Subcutaneous abdominal adipose tissue (tissue), 5 donors: Measurements from ENCODE around the gene COA7.
"Not testable (repeated sequence)": the region's sequence is repeated elsewhere in the genome, so short reads cannot be mapped to it uniquely, and the experiment has no call there.

Experiments
- H3K27ac ChIP-seq: one replicate; pipeline ENCODE4 v1.7.0; 2013; ENCODE audit warnings: low read depth, mild to moderate bottlenecking, inconsistent platforms, low read length, moderate library complexity
- H3K27me3 ChIP-seq, 5 donors: one replicate each; pipeline ENCODE4 v1.7.0; 2013; ENCODE audit warnings: low read length in 5 of 5, inconsistent platforms in 1 of 5; ENCODE audit not compliant: control insufficient read depth in 5 of 5, insufficient read depth in 4 of 5
- H3K36me3 ChIP-seq, 5 donors: one replicate each; pipeline ENCODE4 v1.7.0; 2013; ENCODE audit warnings: low read length in 5 of 5; ENCODE audit not compliant: control insufficient read depth in 5 of 5, insufficient read depth in 5 of 5
- H3K4me1 ChIP-seq, 5 donors: one replicate each; pipeline ENCODE4 v1.7.0; 2013; ENCODE audit warnings: low read length in 5 of 5, mild to moderate bottlenecking in 3 of 5, moderate library complexity in 1 of 5; ENCODE audit not compliant: control insufficient read depth in 5 of 5, insufficient read depth in 5 of 5
- H3K4me3 ChIP-seq, 5 donors: one replicate each; pipeline ENCODE4 v1.7.0; 2013; ENCODE audit warnings: low read length in 5 of 5, low read depth in 1 of 5
- H3K9ac ChIP-seq, 5 donors: one replicate each; pipeline ENCODE4 v1.7.0; 2013; ENCODE audit warnings: low read length in 5 of 5, mild to moderate bottlenecking in 4 of 5, moderate library complexity in 3 of 5
- H3K9me3 ChIP-seq, 5 donors: one replicate each; pipeline ENCODE4 v1.7.0; 2013; ENCODE audit warnings: low read length in 5 of 5; ENCODE audit not compliant: control insufficient read depth in 5 of 5
- donor health status: healthy.
- donor health status: healthy.
- donor health status: healthy.
- donor health status: healthy.
- donor health status: healthy.

Gene COA7

DNA sequence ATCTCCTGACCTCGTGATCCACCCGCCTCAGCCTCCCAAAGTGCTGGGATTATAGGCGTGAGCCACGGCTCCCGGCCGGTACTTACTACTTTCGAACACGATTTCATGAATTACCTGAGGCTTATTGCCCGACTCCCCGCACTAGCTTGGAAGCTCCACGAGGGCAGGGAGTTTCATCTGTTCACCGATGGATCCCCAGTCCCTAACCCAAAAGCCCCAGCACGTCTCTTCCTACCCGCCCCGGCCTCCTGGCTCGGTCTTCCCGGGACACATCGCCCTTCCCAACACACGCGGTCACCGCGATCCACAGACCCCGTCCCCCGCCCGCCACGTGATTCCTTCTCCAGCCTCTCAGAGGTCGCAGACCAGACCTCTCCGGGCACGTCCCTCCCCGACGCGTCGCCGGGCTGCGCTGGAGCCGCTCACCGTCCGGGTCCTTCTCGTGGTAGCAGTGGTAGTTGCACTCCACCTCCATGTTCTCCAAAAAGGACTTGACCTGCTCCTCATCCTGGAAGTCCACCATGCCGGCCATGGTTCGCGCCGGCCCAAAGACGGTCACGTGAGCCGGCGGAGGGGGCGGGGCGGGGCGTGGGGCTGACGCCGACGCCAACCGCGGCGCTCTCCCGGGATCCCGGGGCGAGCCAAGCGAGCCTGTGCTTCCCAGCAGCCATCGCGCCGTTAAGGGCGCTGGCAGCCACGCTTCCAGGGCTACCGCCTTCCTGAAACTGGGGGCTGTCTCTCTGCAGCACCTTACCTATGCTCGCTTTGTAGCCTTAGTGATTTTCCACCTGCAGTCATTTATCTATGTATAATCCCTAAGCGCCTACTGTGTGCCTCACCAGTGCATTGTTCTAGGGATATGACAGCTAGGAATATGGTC, at the start of gene COA7:
Gene COA7, minus strand, starts transcription at position 553 of the 880 bp plus-strand sequence. Its CDS starts 21 bp downstream, at position 532.
- Histone ChIP-seq H3K9ac (peak within 1 kb of the TSS in 4 of 5 donors; percentile 65 to 83 (median 70)), H3K4me3 (peak within 1 kb of the TSS; percentile 75 to 87 (median 85)), H3K27me3 (no peaks in the 10 kb centered on the region), H3K27ac (peak within 1 kb of the TSS; percentile 79), H3K4me1 (peaks cover 0 to 26% (median 23%) of the 10 kb centered on the region in 5 donors), H3K9me3 (no peaks in the 10 kb centered on the region), H3K36me3 (no peaks in the 10 kb centered on the region)

DNA sequence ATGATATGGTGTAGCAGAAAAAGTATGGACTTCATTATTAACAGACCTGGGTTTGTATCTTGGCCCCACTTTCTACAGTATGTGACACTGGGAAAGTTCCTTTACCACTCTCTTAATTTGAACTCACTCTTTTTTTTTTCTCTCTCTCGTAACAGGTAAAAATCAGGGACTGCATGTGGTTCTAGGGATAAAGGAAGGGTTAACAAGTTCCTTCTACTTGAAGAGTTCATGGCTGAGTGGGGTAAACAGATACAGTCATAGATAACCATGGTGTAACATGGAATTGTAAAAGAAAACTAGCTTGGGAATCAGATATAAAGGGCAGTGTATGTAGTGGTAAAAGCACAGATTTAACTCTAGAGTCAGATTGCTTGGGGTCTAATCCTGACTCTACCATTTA, 49.3 kb upstream of the COA7 start:
- Histone ChIP-seq H3K4me1 (peaks cover 1 to 30% (median 16%) of the 10 kb centered on the region in 5 donors), H3K9me3 (no peaks in the 10 kb centered on the region), H3K4me3 (no peak overlapping the region), H3K9ac (peak overlapping the region in 1 of 5 donors; percentile 19), H3K27me3 (no peaks in the 10 kb centered on the region), H3K27ac (no peak overlapping the region), H3K36me3 (no peaks in the 10 kb centered on the region)

DNA sequence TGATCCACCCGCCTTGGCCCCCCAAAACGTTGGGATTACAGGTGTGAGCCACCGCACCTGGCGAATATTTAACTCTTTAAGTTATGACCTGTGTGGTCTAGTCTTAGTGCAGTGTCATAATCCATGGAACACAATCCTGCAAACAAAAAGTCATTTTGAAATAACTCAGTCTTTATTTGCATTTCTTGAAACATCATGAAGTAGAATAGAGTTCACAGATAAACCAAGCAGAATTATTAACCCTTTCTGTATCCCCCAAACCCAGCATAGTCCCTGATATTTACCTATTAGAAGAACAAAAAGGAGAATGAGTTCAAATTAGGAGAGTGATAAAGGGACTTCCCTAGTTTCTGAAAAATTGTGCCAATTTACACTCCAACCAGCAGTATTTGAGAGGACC, 48.0 kb upstream of the COA7 start:
- Histone ChIP-seq H3K27ac (no peak overlapping the region), H3K27me3 (no peaks in the 10 kb centered on the region), H3K4me3 (no peak overlapping the region), H3K9ac (no peak overlapping the region), H3K9me3 (no peaks in the 10 kb centered on the region), H3K4me1 (peaks cover 0 to 26% (median 6%) of the 10 kb centered on the region in 5 donors), H3K36me3 (no peaks in the 10 kb centered on the region)

DNA sequence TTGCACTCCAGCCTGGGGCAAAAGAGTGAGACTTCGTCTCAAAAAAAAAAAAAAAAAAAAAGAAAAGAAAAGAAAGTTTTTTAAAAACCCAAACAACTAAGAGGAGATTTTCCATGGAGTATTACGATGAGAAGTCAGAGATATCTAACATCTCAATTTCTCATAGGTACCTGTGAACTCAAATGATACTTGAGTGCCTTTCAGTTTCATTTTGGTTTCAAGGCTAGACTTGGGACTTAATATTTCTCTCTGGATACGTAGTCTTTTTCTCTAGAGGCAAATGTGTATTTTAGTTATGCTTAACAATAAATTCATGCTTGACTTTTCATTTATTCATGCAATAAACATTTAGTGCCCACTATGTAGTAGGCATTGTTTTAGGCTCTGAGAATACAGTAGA, 43.1 kb upstream of the COA7 start:
- H3K36me3 ChIP-seq: no peaks in the 10 kb centered on the region
- H3K9me3 ChIP-seq: no peaks in the 10 kb centered on the region
- no peak overlapping the region for H3K9ac ChIP-seq
- H3K27me3 ChIP-seq: no peaks in the 10 kb centered on the region
- H3K4me3 ChIP-seq: no peak overlapping the region
- no peak overlapping the region for H3K27ac ChIP-seq
- H3K4me1 ChIP-seq: peaks cover 0 to 24% (median 14%) of the 10 kb centered on the region in 5 donors

DNA sequence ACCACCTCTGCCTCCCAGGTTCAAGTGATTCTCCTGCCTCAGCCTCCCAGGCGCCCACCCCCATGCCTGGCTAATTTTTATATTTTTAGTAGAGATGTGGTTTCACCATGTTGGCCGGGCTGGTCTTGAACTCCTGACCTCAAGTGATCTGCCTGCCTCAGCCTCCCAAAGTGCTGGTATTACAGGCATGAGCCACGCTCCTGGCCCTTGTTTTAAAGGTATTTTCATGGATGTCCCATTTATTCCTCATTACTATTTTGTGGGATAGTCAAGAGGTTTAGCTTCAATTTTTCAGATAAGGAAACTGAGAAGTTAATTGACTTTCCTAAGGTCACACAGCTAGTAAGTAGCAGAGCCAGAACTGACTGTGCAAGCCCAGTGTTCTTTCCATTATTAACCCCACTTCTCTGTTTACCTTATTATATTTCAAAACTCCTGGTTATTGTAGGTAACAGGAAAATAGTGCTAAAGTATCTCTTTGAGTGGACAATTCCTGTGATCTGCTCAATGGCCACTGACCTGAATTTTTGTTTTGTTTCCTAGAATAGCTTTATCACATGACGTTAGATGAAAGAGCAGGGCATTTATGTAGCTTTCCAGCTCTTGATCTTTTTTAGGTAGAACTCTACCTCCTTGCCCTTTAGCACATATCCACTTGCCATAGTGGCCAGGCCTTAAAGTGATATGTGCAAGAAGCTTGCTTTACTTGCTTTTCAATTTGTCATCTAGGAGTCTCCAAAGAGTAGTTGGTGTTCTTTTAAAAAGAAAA, 41.7 kb upstream of the COA7 start:
- H3K36me3 ChIP-seq: no peaks in the 10 kb centered on the region
- H3K4me1 ChIP-seq: peaks cover 0 to 21% (median 14%) of the 10 kb centered on the region in 5 donors
- H3K9ac ChIP-seq: peak overlapping the region in 1 of 5 donors; percentile 4
- H3K9me3 ChIP-seq: no peaks in the 10 kb centered on the region
- H3K4me3 ChIP-seq: no peak overlapping the region
- H3K27me3 ChIP-seq: no peaks in the 10 kb centered on the region
- no peak overlapping the region for H3K27ac ChIP-seq

DNA sequence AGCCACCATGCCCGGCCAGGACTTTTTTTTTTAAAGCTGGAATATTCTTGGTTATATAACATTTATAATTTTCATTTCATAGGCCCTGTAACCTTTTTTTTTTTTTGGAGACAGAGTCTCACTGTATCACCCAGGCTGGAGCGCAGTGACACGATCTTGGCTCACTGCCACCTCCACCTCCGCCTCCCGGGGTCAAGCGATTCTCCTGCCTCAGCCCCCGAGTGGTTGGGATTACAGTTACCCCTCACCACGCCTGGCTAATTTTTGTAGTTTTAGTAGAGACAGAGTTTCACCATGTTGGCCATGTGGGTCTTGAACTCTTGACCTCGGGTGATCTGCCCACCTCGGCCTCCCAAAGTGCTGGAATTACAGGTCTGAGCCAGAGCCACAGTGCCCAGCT, 40.7 kb upstream of the COA7 start:
- no peak overlapping the region for H3K27ac ChIP-seq
- H3K9me3 ChIP-seq: no peaks in the 10 kb centered on the region
- no peak overlapping the region for H3K9ac ChIP-seq
- H3K27me3 ChIP-seq: no peaks in the 10 kb centered on the region
- H3K4me3 ChIP-seq: no peak overlapping the region
- H3K4me1 ChIP-seq: peaks cover 0 to 21% (median 14%) of the 10 kb centered on the region in 5 donors
- no peaks in the 10 kb centered on the region for H3K36me3 ChIP-seq

DNA sequence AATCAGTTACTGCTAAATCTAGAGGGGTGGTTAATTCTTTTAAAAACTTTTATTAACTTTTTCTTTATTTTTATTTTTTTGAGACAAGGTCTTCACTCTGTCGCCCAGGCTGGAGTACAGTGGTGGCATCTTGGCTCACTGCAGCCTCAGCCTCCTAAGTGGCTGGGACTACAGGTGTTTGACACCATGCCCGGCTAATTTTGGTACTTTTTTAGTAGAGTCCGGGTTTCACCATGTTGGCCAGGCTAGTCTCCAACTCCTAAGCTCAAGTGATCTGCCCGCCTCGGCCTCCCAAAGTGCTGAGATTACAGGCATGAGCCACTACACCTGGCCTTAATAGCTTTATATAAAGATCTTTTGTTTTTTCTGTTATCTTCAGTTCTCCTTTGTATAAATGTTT, 40.0 kb upstream of the COA7 start:
- no peak overlapping the region for H3K27ac ChIP-seq

DNA sequence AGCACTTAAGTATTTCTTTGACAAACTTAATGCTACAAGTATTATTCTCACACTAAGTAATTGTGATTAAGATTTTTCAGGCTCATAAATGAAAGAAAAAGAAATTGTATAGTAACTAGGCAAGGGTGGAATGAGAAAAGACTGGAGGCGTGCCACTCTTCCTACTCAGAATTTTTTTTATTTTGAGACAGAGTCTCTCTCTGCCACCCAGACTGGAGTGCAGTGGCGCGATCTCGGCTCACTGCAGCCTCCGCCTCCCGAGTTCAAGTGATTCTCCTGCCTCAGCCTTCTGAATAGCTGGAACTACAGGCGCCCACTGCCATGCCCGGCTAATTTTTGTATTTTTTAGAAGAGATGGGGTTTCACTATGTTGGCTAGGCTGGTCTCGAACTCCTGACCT, 37.2 kb upstream of the COA7 start:
- H3K4me1 ChIP-seq: peaks cover 0 to 18% (median 12%) of the 10 kb centered on the region in 5 donors
- not testable (repeated sequence) for H3K36me3 ChIP-seq, H3K9me3 ChIP-seq, H3K27me3 ChIP-seq, H3K27ac ChIP-seq, H3K4me3 ChIP-seq, H3K9ac ChIP-seq

More for the DNA sequence above, 40.0 kb upstream of the COA7 start:
- Histone ChIP-seq H3K4me3 (no peak overlapping the region), H3K27me3 (no peaks in the 10 kb centered on the region), H3K36me3 (no peaks in the 10 kb centered on the region), H3K9ac (no peak overlapping the region), H3K4me1 (peaks cover 0 to 21% (median 14%) of the 10 kb centered on the region in 5 donors), H3K9me3 (no peaks in the 10 kb centered on the region)

DNA sequence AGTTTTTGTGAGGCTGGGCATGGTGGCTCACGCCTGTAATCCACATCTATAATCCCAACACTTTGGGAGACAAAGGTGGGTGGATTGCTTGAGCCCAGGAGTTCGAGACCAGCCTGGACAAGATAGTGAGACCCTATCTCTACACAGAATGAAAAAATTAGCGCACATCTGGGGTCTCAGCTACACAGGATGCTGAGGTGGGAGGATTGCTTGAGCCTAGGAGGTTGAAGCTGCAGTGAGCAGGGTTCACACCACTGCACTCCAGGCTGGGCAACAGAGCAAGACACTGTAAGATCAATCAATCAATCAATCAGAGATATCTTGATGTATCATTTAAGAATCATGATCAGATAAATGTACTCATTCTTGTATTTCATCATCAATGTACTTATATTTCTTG, 35.2 kb upstream of the COA7 start:
- Histone ChIP-seq H3K27ac (no peak overlapping the region), H3K9ac (no peak overlapping the region), H3K27me3 (no peaks in the 10 kb centered on the region), H3K9me3 (no peaks in the 10 kb centered on the region), H3K4me1 (peaks cover 0 to 17% (median 11%) of the 10 kb centered on the region in 5 donors), H3K36me3 (peaks cover 0 to 3% (median 0%) of the 10 kb centered on the region in 5 donors), H3K4me3 (no peak overlapping the region)
